ENCODE results near the gene ANLN.
"Not testable (repeated sequence)": the region's sequence is repeated elsewhere in the genome, so short reads cannot be mapped to it uniquely, and the experiment has no call there.

Gene ANLN

GRCh38 chr7:36469236-36469635 is 79.6 kb downstream of the ANLN start:
- DNase-seq, result no peak

GRCh38 chr7:36472141-36472729 is 82.6 kb downstream of the ANLN start:
- no peak for DNase-seq

DNA sequence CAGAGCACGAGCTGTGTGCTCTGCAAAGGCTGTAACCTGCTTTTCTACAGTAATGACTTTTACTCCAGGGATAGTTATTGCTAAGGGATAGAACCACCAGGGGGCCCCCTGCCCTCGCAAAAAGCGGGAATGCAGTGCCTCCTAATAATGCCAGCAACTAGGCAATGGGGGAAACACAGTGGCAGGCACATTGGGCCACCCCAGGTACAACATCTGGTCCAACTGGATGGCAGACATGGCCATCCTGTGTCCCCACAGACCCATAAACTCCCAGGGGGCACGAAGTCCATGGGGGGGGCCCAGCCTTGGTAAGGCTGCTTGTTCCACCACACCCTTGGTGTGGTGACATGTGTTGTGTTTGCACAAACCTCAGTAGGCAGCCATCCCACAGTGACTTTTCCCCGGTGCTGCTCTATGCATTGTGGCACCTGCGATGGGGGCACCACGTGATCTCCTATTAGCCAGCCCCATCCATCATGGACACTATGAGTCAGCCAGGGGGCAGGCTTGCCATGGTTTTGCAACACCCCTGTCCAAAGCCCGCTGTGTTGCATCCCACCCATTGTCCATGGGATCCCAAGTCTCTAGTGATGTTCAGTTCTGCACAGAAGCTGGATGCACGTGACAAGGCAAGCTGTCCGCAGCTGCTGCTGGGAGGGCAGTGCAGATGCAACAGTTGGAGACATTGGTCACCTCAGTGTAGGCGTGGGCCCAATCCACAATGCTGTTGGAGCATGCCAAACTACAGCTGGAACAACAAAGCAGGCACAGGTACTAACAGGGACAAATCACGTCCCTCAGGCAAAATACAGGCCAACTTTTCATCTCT is 84.0 kb downstream of the ANLN start:
- peak; percentile 55 for DNase-seq

- no peak for DNase-seq
These were observed 84.8 kb downstream of the ANLN start for GRCh38 chr7:36474283-36475010.

- DNase-seq, result no peak
These were observed 85.3 kb downstream of the ANLN start for GRCh38 chr7:36475011-36475342.

DNA sequence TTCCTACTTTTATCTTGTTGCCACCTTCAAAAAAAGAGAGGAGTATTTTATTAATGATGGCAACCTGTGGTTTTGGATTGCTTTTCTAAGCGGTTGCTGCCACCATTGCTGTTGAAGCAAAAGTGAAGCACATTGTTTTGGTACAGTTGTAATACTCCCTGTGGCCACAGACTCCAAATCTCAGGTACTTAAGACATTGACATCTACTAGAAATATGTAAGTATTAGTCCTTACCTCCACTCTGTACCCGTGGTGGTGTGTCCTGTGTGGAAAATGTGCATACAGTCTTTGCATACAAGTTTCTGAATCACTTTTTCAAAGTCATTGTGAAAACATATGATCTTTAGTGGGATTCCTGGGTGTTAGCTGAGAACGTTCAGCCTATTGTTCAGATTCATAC is 85.7 kb downstream of the ANLN start:
- DNase-seq, result no peak

DNA sequence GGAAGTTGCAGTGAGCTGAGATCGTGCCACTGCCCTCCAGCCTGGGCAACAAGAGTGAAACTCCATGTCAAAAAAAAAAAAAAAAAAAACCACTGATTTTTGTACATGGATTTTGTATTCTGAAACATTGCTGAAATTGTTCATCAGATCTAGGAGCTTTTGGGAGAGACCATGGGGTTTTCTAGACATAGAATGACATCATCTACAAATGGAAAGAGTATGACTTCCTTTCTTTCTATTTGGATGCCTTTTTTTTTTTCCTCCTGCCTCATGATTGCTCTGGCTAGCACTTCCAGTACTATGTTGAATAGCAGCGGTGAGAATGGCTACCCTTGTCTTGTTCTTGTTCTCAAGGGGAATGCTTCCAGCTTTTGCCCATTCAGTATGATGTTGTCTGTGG is 89.1 kb downstream of the ANLN start:
- DNase-seq, result no peak

DNA sequence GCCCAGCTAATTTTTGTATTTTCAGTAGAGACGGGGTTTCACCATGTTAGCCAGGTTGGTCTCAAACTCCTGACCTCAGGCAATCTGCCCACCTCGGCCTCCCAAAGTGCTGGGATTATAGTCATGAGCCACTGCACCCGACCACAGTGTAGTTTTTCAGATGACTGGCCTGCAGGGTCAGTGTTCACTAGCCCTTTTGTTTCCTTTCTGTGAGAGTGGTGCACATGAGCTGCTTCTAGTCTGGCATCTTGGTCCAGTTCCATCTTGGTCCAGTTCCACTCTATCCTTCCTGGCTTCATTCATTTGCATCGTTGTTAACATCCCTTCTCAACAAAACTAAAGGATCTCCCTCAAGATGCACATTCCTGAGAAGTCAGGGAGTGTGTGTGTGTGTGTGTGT is 94.2 kb downstream of the ANLN start:
- DNase-seq, result not testable (repeated sequence)

DNA sequence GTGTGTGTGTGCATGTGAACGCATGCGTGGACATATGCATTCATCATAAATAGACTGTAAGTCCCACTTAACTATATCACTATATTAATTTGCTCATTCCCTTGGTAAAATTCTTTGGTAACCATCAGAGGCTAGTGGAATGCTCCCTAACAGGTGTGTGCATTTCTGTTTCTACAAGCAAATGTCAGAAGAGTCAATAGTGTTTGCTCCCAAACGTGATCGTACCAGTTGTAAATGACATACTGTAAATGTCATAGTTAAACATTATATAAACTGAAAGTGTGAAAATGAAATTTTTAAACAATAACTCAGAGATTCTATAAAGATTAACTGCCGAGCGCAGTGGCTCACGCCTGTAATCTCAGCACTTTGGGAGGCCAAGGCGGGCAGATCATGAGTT is 94.6 kb downstream of the ANLN start:
- DNase-seq, result no peak

GRCh38 chr7:36486336-36486735 is 96.7 kb downstream of the ANLN start:
- DNase-seq, result no peak

DNA sequence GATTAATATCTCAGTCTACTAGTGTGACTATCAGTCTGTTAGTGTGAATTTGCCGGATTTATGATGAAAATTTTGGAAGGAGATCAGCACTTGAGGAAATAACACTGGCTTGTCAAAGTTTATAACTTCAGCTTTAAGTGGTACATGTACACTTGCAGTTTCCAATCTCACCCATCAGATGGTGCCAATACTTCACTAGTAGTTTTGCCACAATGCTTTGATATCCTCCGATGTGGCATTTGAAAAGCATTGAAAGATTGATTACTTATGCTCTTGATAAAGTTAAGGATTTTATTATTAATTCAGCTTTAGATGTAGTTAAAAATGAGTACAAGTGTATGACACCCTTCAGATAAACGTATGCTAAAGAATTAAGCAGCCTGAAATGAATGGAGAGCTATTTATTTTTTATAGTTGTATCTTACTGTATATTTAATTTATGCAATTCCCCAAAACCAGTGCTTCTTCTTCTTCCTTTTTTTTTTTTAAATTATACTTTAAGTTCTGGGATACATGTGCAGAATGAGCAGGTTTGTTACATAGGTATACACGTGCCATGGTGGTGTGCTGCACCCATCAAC is 98.2 kb downstream of the ANLN start:
- DNase-seq, result peak; percentile 62

DNA sequence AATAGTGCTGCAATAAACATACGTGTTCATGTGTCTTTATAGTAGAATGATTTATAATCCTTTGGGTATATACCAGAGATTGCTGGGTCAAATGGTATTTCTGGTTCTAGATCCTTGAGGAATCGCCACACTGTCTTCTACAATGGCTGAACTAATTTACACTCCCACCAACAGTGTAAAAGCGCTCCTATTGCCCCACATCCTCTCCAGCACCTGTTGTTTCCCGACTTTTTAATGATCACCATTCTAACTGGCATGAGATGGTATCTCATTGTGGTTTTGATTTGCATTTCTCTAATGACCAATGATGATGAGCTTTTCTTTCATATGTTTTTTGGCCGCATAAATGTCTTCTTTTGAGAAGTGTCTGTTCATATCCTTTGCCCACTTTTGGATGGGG is 99.0 kb downstream of the ANLN start:
- DNase-seq, result not testable (repeated sequence)

DNA sequence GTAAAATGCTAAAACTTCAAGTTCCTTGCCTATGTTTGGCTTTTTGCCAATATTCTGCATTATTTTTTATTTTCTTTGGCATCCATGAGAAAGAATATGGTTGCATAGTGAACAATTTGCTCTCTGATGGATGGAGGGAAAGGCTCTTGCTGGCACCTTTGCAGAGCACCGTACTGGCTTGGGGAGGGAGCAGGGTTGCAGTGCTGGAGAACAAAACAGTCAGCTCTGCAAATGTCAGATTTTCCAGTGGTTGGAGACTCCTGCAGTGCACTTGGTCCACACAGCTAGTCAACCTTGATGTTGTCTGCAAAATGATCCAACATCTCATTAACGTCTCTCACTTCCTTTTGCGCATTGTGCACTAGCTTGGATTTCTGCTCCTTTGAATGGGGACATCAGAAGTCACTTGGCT is 100.8 kb downstream of the ANLN start:
- no peak for DNase-seq

- DNase-seq, result no peak
These were observed 101.7 kb downstream of the ANLN start for GRCh38 chr7:36491317-36491716.

DNA sequence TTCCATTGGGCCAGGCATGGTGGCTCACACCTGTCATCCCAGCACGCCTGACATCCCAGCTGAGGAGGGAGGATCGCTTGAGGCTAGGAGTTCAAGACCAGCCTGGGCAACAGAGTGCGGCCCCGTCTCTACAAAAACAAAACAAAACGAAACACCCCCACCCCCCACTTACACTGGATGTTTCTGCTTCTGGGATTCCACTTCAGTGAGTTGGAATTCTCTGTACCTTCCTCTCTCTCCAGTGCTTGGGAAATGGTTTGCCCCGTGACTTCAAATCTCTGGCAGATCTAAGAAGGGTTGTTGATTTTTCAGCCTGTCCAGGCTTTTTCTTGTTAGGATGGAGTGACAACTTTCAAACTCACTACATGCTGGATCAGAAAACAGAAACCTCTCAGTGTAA is 106.9 kb downstream of the ANLN start:
- no peak for DNase-seq

- not testable (repeated sequence) for DNase-seq
These were observed 107.5 kb downstream of the ANLN start for GRCh38 chr7:36497176-36497575.

DNA sequence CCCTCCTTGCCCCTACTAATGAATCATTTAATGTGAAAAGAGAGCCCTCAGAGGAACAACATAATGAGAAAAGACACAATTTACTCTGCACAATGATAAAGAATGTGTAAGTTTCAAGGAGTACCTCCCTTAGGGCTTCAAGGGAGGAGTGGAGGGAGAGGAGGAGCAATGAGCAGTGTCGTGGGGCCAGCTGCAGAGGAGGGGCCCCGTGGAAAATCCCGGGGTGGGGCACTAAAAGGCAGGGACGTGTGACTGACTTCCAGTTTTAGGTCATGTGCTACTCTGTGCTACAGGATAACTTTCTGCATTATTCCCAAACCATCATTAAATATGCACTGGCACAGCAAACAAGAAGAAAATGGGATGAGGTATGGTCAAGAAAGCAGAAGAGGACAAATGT is 108.1 kb downstream of the ANLN start:
- DNase-seq, result no peak

All from COR-L47 (cell line).